OCI-LY1 (cell line): ENCODE measurements around the gene NAPEPLD.

ENCODE experiments used
- H2AFZ ChIP-seq: fragments of 200-600 bp; sonication (generic), shearing (Covaris generic); 2 replicates; pipeline ENCODE4 v1.6.0; 2014; ENCODE audit warnings: antibody characterized with exemption, mild to moderate bottlenecking, low read length
- H3F3A ChIP-seq: fragments of 200-600 bp; sonication (generic), shearing (Covaris generic); 2 replicates; pipeline ENCODE4 v1.6.0; 2014; ENCODE audit warnings: mild to moderate bottlenecking, antibody characterized with exemption, low read length, moderate library complexity; ENCODE audit not compliant: insufficient read depth
- H3K27ac ChIP-seq: fragments of 200-600 bp; sonication (generic); 2 replicates; pipeline ENCODE4 v1.5.1; 2014; ENCODE audit warnings: low read length, mixed run types, mild to moderate bottlenecking, low read depth; ENCODE audit not compliant: poor library complexity, severe bottlenecking
- H3K27me3 ChIP-seq: fragments of 200-600 bp; sonication (generic); 2 replicates; pipeline ENCODE4 v1.6.0; 2014; ENCODE audit warnings: antibody characterized with exemption, mild to moderate bottlenecking, low read length, moderate library complexity; ENCODE audit not compliant: insufficient read depth
- H3K36me3 ChIP-seq: fragments of 200-600 bp; sonication (generic); 2 replicates; pipeline ENCODE4 v1.6.1; 2014; ENCODE audit warnings: mild to moderate bottlenecking, antibody characterized with exemption, low read length, moderate library complexity, mixed read lengths; ENCODE audit not compliant: insufficient read depth
- H3K4me1 ChIP-seq: fragments of 200-600 bp; sonication (generic); 2 replicates; pipeline ENCODE4 v1.5.1; 2014; ENCODE audit warnings: mild to moderate bottlenecking, low read length, moderate library complexity; ENCODE audit not compliant: insufficient read depth, severe bottlenecking
- H3K4me2 ChIP-seq: fragments of 200-600 bp; sonication (generic), shearing (Covaris generic); 2 replicates; pipeline ENCODE4 v1.6.1; 2014; ENCODE audit warnings: low read length
- H3K4me3 ChIP-seq: fragments of 200-600 bp; sonication (generic); 2 replicates; pipeline ENCODE4 v1.5.1; 2014; ENCODE audit warnings: low read length, low read depth, mild to moderate bottlenecking, mixed read lengths; ENCODE audit not compliant: poor library complexity, severe bottlenecking
- H3K79me2 ChIP-seq: fragments of 200-600 bp; shearing (Covaris generic); 2 replicates; pipeline ENCODE4 v1.6.1; 2016; ENCODE audit warnings: mixed run types, low read length, mixed read lengths; ENCODE audit not compliant: insufficient read depth
- H3K9ac ChIP-seq: fragments of 200-600 bp; sonication (generic), shearing (Covaris generic); 2 replicates; pipeline ENCODE4 v1.6.1; 2014; ENCODE audit warnings: mild to moderate bottlenecking, low read length, mixed read lengths
- H3K9me2 ChIP-seq: fragments of 200-600 bp; sonication (generic), shearing (Covaris generic); 2 replicates; pipeline ENCODE4 v1.6.1; 2014; ENCODE audit warnings: low read depth, mild to moderate bottlenecking, low read length, mixed read lengths
- H3K9me3 ChIP-seq: fragments of 200-600 bp; shearing (Covaris generic); 2 replicates; pipeline ENCODE4 v1.6.1; 2014; ENCODE audit warnings: low read length, mixed read lengths
- H4K20me1 ChIP-seq: fragments of 200-600 bp; sonication (generic), shearing (Covaris generic); 2 replicates; pipeline ENCODE4 v1.6.0; 2016; ENCODE audit warnings: mild to moderate bottlenecking, low read length; ENCODE audit not compliant: insufficient read depth
- CTCF ChIP-seq: fragments of 200-600 bp; sonication (generic), shearing (Covaris generic); IDR thresholded peaks from 2 replicates; pipeline ENCODE4 v1.5.1; 2017; ENCODE audit warnings: mild to moderate bottlenecking, antibody characterized with exemption, low read length, moderate library complexity, mixed read lengths
- EZH2 ChIP-seq: fragments of 200-600 bp; sonication (generic), shearing (Covaris generic); IDR thresholded peaks from 2 replicates; pipeline ENCODE4 v1.8.0; 2017; ENCODE audit warnings: borderline replicate concordance, mixed run types, mild to moderate bottlenecking, antibody characterized with exemption, low read length, moderate library complexity, mixed read lengths

NAPEPLD gene

GRCh38 chr7:103075337-103075918, 73.5 kb downstream of the NAPEPLD start:
- H3K27me3 ChIP-seq: no peaks in the 10 kb centered on the region
- no peaks in the 10 kb centered on the region for H4K20me1 ChIP-seq
- peaks cover 12% of the 10 kb centered on the region; the same call in 1 of the 2 replicates for H3K36me3 ChIP-seq
- peaks cover 19% of the 10 kb centered on the region for H3K79me2 ChIP-seq
- peak overlapping the region; percentile 1; the same call in 1 of the 2 replicates for H2AFZ ChIP-seq
- peak overlapping the region; percentile 76 for H3K4me3 ChIP-seq
- H3F3A ChIP-seq: no peaks in the 10 kb centered on the region
- H3K4me1 ChIP-seq: peaks cover 28% of the 10 kb centered on the region
- peak overlapping the region; percentile 82 for H3K4me2 ChIP-seq
- peak overlapping the region; percentile 10 for H3K27ac ChIP-seq
- H3K9me2 ChIP-seq: no peaks in the 10 kb centered on the region
- TF ChIP-seq CTCF: no peak
- no peak for TF ChIP-seq EZH2
- no peaks in the 10 kb centered on the region for H3K9me3 ChIP-seq
- H3K9ac ChIP-seq: peak overlapping the region; percentile 73

GRCh38 chr7:103074519-103075336, 74.2 kb downstream of the NAPEPLD start, which contains the start of the genes ARMC10 and FBXL13:
TSS of gene ARMC10 (plus strand) at chr7:103075140. CDS start at chr7:103075273, 133 bp downstream.
TSS of gene FBXL13 (minus strand) at chr7:103074796.
- Histone ChIP-seq H3K4me1 (peaks cover 28% of the 10 kb centered on the region), H3K27me3 (no peaks in the 10 kb centered on the region), H3K4me3 (peak within 1 kb of the TSS; percentile 76), H4K20me1 (no peaks in the 10 kb centered on the region), H3F3A (no peaks in the 10 kb centered on the region), H3K27ac (peak within 1 kb of the TSS; percentile 33), H3K9me3 (no peaks in the 10 kb centered on the region), H2AFZ (peak within 1 kb of the TSS; percentile 6; the same call in 1 of the 2 replicates), H3K9me2 (no peaks in the 10 kb centered on the region), H3K79me2 (peaks cover 19% of the 10 kb centered on the region), H3K4me2 (peak within 1 kb of the TSS; percentile 82), H3K9ac (peak within 1 kb of the TSS; percentile 73), H3K36me3 (peaks cover 12% of the 10 kb centered on the region; the same call in 1 of the 2 replicates)
- no peak for TF ChIP-seq EZH2
- no peak for TF ChIP-seq CTCF

- TF ChIP-seq CTCF (no peak), EZH2 (no peak)
- Histone ChIP-seq H3K27ac (no peak overlapping the region), H3K79me2 (peaks cover 15% of the 10 kb centered on the region), H3K4me2 (peak overlapping the region; percentile 82), H4K20me1 (no peaks in the 10 kb centered on the region), H3K9ac (peak overlapping the region; percentile 73), H3K36me3 (peaks cover 12% of the 10 kb centered on the region; the same call in 1 of the 2 replicates), H3K4me3 (peak overlapping the region; percentile 76), H3K27me3 (no peaks in the 10 kb centered on the region), H3K4me1 (peaks cover 28% of the 10 kb centered on the region), H3K9me2 (no peaks in the 10 kb centered on the region), H2AFZ (peak overlapping the region; percentile 6; the same call in 1 of the 2 replicates), H3F3A (no peaks in the 10 kb centered on the region), H3K9me3 (no peaks in the 10 kb centered on the region)
These were observed 74.8 kb downstream of the NAPEPLD start for GRCh38 chr7:103073989-103074518.
